H1 (cell line): ENCODE measurements around the gene ARMC9. TPM values are rescaled to one million over a fixed set of nuclear protein-coding genes. Genes with fewer than 3 reads are reported as not detected.

ENCODE experiments used
- ASH2L ChIP-seq: fragments of 200-600, 300-600 bp; sonication (generic); IDR thresholded peaks from one replicate; pipeline ENCODE4 v1.7.1; 2017; ENCODE audit warnings: low read length
- BRCA1 ChIP-seq: IDR thresholded peaks from 2 replicates; pipeline ENCODE4 v1.6.1; 2012; ENCODE audit warnings: low read depth, low read length, improper control_type of control experiment
- CHD2 ChIP-seq: IDR thresholded peaks from 2 replicates; pipeline ENCODE4 v1.6.1; 2012; ENCODE audit warnings: low read length, improper control_type of control experiment
- CREB1 ChIP-seq: IDR thresholded peaks from 2 replicates; pipeline ENCODE4 v1.6.1; 2012; ENCODE audit warnings: inconsistent platforms
- KDM1A ChIP-seq: fragments of 200-600, 300-600 bp; sonication (generic); IDR thresholded peaks from 2 replicates; pipeline ENCODE4 v1.7.1; 2016; ENCODE audit warnings: mild to moderate bottlenecking, low read length, borderline replicate concordance
- RBBP5 ChIP-seq: IDR thresholded peaks from 2 replicates; pipeline ENCODE4 v1.7.1; 2012; ENCODE audit warnings: low read depth, mild to moderate bottlenecking, inconsistent platforms, low read length, moderate library complexity, borderline replicate concordance
- RFX5 ChIP-seq: IDR thresholded peaks from 2 replicates; pipeline ENCODE4 v1.6.1; 2011; ENCODE audit warnings: low read depth, low read length, improper control_type of control experiment, borderline replicate concordance
- SAP30 ChIP-seq: fragments of 300-600 bp; sonication (generic); IDR thresholded peaks from 2 replicates; pipeline ENCODE4 v1.7.1; 2012; ENCODE audit warnings: low read length, moderate library complexity, mild to moderate bottlenecking, inconsistent platforms; ENCODE audit not compliant: insufficient read depth, insufficient replicate concordance
- SP2 ChIP-seq: IDR thresholded peaks from 2 replicates; pipeline ENCODE4 v1.6.1; 2012; ENCODE audit warnings: mild to moderate bottlenecking, low read length, inconsistent platforms
- SUZ12 ChIP-seq: fragments of 200-600 bp; sonication (generic); IDR thresholded peaks from 2 replicates; pipeline ENCODE4 v1.6.1; 2012; ENCODE audit warnings: mild to moderate bottlenecking, inconsistent platforms, low read length, moderate library complexity, mixed read lengths
- polyA plus RNA-seq, 7 experiments: library from polyadenylated mRNA; depleted of rRNA in 3 of 7; stranded (reverse) in 5 of 7; unstranded in 2 of 7; fragments of >200 nt in 5 of 7; fragments of 200-250 nt in 2 of 7; gene quantifications; 1 replicate in 5 of 7; 2 replicates in 1 of 7; 4 replicates in 1 of 7; pipeline versions ENCODE4 v1.2.1 to v1.2.3, GENCODE V29; 2011 to 2013; ENCODE audit warnings: missing spikeins in 2 of 7, mixed read lengths in 2 of 7
- total RNA-seq: library from RNA; stranded (reverse); fragmentation: NEBNext Ultra II Directional; extraction: Animal tissue kit (Norgen Biotek cat#: 25700); gene quantifications from 2 replicates; pipeline ENCODE4 v1.2.1, GENCODE V29; 2021
- TF ChIP-seq, protein P1 (sequence below): fragments of 300-600 bp; sonication (generic); IDR thresholded peaks from 2 replicates; pipeline ENCODE4 v1.7.1; 2012; ENCODE audit warnings: low read length, moderate library complexity, mild to moderate bottlenecking, inconsistent platforms; ENCODE audit not compliant: insufficient replicate concordance
- TF ChIP-seq, protein P2 (sequence below): IDR thresholded peaks from 2 replicates; pipeline ENCODE4 v1.6.1; 2011; ENCODE audit warnings: low read depth, mild to moderate bottlenecking, low read length; ENCODE audit not compliant: insufficient read depth

ARMC9 gene
- total and polyA plus RNA-seq, 2 of the 8 experiments (the other 6 are each of a cell fraction or from before 2014, with no cell fraction given), result 23.2 to 36.1 TPM

DNA sequence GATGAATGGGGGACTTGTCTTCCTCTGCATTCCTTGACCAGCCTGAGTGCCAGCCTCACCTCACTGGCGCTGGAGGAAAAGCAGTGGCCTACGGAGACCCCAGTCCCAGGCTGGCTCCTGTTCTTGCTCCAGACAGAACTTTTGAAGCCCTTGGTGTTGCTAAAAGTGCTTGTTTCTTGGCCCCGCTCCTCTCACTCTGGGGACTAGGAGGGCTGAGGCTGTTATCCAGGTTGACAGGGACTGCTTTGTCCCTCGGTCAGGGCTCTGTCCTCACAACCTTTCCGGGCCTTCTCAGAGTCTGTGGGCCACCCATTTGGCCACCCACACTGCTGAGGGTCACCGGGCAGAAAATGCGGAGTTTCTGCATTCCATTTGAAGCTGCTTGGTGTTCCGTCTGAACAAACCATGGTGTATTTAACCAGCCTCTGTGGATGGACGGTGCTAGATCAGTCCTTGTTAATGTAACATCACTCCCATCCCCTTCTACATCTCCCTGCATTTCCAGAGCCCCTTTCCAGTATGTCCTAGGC is 222.7 kb downstream of the ARMC9 start (continued):
- TF ChIP-seq, protein P1, sequence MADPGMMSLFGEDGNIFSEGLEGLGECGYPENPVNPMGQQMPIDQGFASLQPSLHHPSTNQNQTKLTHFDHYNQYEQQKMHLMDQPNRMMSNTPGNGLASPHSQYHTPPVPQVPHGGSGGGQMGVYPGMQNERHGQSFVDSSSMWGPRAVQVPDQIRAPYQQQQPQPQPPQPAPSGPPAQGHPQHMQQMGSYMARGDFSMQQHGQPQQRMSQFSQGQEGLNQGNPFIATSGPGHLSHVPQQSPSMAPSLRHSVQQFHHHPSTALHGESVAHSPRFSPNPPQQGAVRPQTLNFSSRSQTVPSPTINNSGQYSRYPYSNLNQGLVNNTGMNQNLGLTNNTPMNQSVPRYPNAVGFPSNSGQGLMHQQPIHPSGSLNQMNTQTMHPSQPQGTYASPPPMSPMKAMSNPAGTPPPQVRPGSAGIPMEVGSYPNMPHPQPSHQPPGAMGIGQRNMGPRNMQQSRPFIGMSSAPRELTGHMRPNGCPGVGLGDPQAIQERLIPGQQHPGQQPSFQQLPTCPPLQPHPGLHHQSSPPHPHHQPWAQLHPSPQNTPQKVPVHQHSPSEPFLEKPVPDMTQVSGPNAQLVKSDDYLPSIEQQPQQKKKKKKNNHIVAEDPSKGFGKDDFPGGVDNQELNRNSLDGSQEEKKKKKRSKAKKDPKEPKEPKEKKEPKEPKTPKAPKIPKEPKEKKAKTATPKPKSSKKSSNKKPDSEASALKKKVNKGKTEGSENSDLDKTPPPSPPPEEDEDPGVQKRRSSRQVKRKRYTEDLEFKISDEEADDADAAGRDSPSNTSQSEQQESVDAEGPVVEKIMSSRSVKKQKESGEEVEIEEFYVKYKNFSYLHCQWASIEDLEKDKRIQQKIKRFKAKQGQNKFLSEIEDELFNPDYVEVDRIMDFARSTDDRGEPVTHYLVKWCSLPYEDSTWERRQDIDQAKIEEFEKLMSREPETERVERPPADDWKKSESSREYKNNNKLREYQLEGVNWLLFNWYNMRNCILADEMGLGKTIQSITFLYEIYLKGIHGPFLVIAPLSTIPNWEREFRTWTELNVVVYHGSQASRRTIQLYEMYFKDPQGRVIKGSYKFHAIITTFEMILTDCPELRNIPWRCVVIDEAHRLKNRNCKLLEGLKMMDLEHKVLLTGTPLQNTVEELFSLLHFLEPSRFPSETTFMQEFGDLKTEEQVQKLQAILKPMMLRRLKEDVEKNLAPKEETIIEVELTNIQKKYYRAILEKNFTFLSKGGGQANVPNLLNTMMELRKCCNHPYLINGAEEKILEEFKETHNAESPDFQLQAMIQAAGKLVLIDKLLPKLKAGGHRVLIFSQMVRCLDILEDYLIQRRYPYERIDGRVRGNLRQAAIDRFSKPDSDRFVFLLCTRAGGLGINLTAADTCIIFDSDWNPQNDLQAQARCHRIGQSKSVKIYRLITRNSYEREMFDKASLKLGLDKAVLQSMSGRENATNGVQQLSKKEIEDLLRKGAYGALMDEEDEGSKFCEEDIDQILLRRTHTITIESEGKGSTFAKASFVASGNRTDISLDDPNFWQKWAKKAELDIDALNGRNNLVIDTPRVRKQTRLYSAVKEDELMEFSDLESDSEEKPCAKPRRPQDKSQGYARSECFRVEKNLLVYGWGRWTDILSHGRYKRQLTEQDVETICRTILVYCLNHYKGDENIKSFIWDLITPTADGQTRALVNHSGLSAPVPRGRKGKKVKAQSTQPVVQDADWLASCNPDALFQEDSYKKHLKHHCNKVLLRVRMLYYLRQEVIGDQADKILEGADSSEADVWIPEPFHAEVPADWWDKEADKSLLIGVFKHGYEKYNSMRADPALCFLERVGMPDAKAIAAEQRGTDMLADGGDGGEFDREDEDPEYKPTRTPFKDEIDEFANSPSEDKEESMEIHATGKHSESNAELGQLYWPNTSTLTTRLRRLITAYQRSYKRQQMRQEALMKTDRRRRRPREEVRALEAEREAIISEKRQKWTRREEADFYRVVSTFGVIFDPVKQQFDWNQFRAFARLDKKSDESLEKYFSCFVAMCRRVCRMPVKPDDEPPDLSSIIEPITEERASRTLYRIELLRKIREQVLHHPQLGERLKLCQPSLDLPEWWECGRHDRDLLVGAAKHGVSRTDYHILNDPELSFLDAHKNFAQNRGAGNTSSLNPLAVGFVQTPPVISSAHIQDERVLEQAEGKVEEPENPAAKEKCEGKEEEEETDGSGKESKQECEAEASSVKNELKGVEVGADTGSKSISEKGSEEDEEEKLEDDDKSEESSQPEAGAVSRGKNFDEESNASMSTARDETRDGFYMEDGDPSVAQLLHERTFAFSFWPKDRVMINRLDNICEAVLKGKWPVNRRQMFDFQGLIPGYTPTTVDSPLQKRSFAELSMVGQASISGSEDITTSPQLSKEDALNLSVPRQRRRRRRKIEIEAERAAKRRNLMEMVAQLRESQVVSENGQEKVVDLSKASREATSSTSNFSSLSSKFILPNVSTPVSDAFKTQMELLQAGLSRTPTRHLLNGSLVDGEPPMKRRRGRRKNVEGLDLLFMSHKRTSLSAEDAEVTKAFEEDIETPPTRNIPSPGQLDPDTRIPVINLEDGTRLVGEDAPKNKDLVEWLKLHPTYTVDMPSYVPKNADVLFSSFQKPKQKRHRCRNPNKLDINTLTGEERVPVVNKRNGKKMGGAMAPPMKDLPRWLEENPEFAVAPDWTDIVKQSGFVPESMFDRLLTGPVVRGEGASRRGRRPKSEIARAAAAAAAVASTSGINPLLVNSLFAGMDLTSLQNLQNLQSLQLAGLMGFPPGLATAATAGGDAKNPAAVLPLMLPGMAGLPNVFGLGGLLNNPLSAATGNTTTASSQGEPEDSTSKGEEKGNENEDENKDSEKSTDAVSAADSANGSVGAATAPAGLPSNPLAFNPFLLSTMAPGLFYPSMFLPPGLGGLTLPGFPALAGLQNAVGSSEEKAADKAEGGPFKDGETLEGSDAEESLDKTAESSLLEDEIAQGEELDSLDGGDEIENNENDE, result no peak
- no peak for TF ChIP-seq SUZ12
- no peak for TF ChIP-seq BRCA1
- TF ChIP-seq KDM1A, result no peak
- TF ChIP-seq, protein P2, sequence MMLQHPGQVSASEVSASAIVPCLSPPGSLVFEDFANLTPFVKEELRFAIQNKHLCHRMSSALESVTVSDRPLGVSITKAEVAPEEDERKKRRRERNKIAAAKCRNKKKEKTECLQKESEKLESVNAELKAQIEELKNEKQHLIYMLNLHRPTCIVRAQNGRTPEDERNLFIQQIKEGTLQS, result no peak
- no peak for TF ChIP-seq CHD2
- no peak for TF ChIP-seq SAP30
- TF ChIP-seq RBBP5, result no peak
- no peak for TF ChIP-seq CREB1
- no peak for TF ChIP-seq SP2
- no peak for TF ChIP-seq RFX5
- no peak for TF ChIP-seq ASH2L
